Mesothelial cell of epicardium (in vitro differentiated cells): ENCODE data around the gene CAST. TPM values are rescaled to one million over a fixed set of nuclear protein-coding genes. Genes with fewer than 3 reads are reported as not detected.

ENCODE experiments used
- DNase-seq, 2 experiments: peaks; one replicate each; pipeline ENCODE4 v3.0.0; 2021; ENCODE audit warnings: low spot score in 2 of 2; ENCODE audit not compliant: unreplicated experiment in 2 of 2
- H3K27ac Mint-ChIP-seq: 2 replicates; pipeline ENCODE4 v1.8.0; 2021; ENCODE audit warnings: mixed read lengths
- H3K27me3 Mint-ChIP-seq: 2 replicates; pipeline ENCODE4 v1.8.0; 2021; ENCODE audit warnings: low read depth, mixed read lengths
- H3K36me3 Mint-ChIP-seq: 2 replicates; pipeline ENCODE4 v1.8.0; 2021; ENCODE audit warnings: mixed read lengths
- H3K4me1 Mint-ChIP-seq: 2 replicates; pipeline ENCODE4 v1.8.0; 2021; ENCODE audit warnings: mixed read lengths
- H3K4me3 Mint-ChIP-seq: 2 replicates; pipeline ENCODE4 v1.8.0; 2021; ENCODE audit warnings: mild to moderate bottlenecking, moderate library complexity, mixed read lengths
- H3K9me3 Mint-ChIP-seq: 2 replicates; pipeline ENCODE4 v1.8.0; 2021; ENCODE audit warnings: mixed read lengths
- CTCF ChIP-seq: fragments of 200-600 bp; sonication (generic); IDR thresholded peaks from one replicate; pipeline ENCODE4 v1.5.0; 2021; ENCODE audit warnings: antibody characterized with exemption; ENCODE audit not compliant: unreplicated experiment
- total RNA-seq: library from RNA; stranded (reverse); gene quantifications from 3 replicates; pipeline ENCODE4 v1.2.1, GENCODE V29; 2021

Gene CAST
- total RNA-seq, 1 donor from 2014 or later = 132 TPM

DNA sequence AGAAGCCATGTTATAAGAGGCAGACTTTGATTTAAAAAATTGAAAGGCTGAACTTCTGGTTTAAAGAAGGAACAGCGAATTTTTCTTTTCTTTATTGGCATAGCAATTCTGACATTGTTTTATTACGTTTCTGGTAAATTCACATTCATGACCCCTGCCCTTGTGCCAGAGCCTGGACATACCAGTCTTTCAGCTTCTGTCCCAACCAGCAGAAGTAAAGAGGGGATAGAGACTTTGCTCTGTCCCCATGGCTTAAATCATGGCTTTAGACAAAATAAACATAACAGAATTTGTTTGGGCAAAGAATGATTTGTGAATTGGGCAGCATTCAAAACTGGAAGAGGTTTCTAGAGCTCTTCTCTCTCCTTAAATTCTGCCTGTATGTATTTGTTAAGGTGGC is 15.3 kb downstream of the CAST start:
- no peak for DNase-seq
- H3K36me3 Mint-ChIP-seq = peaks cover 8% of the 10 kb centered on the region
- H3K4me3 Mint-ChIP-seq = no peak overlapping the region
- H3K4me1 Mint-ChIP-seq = peaks cover 37% of the 10 kb centered on the region
- peak overlapping the region; percentile 28 for H3K27ac Mint-ChIP-seq
- H3K9me3 Mint-ChIP-seq = no peaks in the 10 kb centered on the region
- no peaks in the 10 kb centered on the region for H3K27me3 Mint-ChIP-seq
- TF ChIP-seq CTCF = no peak

DNA sequence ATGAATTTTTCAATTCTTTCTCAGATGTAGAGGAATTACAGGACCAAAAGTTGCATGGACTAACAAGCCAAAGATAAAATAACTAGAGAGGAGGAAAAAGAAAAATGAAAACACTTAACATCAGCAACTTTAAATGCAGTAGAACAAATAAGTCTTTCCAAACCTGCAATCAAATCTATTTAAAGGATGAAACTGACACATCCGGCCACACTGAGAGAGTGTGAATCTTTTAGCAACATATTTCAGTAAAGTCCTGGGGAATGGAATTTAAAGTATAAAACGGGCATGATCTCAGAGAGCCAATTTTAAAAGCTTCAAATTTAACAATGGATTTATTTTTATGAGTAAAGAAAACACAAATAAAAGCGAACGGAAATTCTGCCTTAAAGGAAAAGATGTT is 17.1 kb downstream of the CAST start:
- no peaks in the 10 kb centered on the region for H3K9me3 Mint-ChIP-seq
- H3K27ac Mint-ChIP-seq = no peak overlapping the region
- H3K36me3 Mint-ChIP-seq = peaks cover 8% of the 10 kb centered on the region
- no peak for TF ChIP-seq CTCF
- no peak overlapping the region for H3K4me3 Mint-ChIP-seq
- H3K27me3 Mint-ChIP-seq = no peaks in the 10 kb centered on the region
- peaks cover 37% of the 10 kb centered on the region for H3K4me1 Mint-ChIP-seq
- no peak for DNase-seq

DNA sequence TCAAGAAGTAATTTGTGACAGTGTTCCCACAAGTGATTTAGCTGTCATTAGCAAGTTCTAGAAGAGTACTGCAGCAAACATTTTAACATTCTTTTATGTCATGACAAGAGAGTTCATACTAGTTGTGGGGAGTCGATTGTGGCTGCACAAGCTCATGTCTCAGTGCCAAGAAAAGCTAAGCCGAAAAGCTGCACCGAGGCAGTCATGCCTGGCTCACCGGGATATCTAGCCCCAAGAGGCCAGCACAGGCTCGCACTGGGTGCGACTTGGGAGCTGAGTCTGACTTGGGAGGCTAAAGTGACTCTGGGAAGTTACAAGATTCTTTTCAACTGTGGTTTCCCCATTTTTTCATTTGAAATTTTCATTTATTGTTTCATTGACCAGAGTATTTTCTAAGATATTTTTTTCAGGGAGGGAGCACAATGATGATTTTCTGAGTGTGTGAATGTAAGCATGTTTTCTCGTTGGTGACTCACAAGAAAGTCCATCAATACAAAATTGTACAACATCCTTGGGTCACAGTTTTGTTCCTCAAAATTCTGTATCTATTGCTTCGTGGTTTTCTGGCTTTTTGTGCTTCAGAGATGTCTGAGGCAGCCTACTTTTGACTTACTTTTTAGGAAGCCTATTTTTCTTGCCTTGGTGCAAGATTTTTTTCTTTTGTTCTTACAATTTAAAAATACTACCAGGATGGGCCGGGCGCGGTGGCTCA is 18.7 kb downstream of the CAST start:
- no peak overlapping the region for H3K4me3 Mint-ChIP-seq
- peak overlapping the region; percentile 17 for H3K27ac Mint-ChIP-seq
- H3K9me3 Mint-ChIP-seq = no peaks in the 10 kb centered on the region
- H3K27me3 Mint-ChIP-seq = no peaks in the 10 kb centered on the region
- no peak for TF ChIP-seq CTCF
- peaks cover 10% of the 10 kb centered on the region for H3K36me3 Mint-ChIP-seq
- H3K4me1 Mint-ChIP-seq = peaks cover 27% of the 10 kb centered on the region
- DNase-seq = no peak

- no peak for DNase-seq
- Mint-ChIP-seq H3K27ac (no peak overlapping the region), H3K27me3 (no peaks in the 10 kb centered on the region), H3K36me3 (peaks cover 11% of the 10 kb centered on the region), H3K9me3 (no peaks in the 10 kb centered on the region), H3K4me1 (peaks cover 14% of the 10 kb centered on the region), H3K4me3 (no peak overlapping the region)
- no peak for TF ChIP-seq CTCF
These were observed 21.2 kb downstream of the CAST start for GRCh38 chr5:96683392-96683791.

DNA sequence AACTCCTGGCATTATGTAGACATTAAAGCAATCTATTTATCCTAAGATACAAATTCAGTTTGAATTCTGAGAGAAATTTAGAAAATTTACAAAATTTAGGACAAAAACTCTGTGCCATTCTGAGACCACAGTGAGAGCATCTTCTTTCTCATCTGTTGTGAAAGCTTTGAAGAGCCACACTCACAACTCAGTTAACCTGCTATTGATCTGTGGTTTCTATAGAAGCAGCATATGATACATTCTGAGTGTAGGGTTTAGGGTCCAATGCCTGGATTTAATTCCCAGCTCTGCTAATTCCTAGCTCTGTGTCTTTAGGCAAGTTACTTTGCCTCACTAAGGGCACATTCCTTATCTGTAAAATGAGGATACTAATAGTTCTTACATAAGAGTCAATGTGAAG is 21.6 kb downstream of the CAST start:
- no peak for DNase-seq

More for the DNA sequence above, 21.6 kb downstream of the CAST start:
- H3K4me1 Mint-ChIP-seq = peaks cover 14% of the 10 kb centered on the region
- H3K36me3 Mint-ChIP-seq = peaks cover 11% of the 10 kb centered on the region
- no peaks in the 10 kb centered on the region for H3K27me3 Mint-ChIP-seq
- no peak for TF ChIP-seq CTCF
- no peaks in the 10 kb centered on the region for H3K9me3 Mint-ChIP-seq
- H3K27ac Mint-ChIP-seq = no peak overlapping the region
- no peak overlapping the region for H3K4me3 Mint-ChIP-seq
